Measurements from ENCODE around the gene HES5. TPM values are rescaled to one million over a fixed set of nuclear protein-coding genes. Genes with fewer than 3 reads are reported as not detected.

Gene HES5
- total RNA-seq, 1 donor from 2014 or later, result 4.5 TPM

- Mint-ChIP-seq H3K27ac (no peak overlapping the region), H3K36me3 (no peaks in the 10 kb centered on the region), H3K4me1 (ENCODE audit: unreplicated experiment) (no peaks in the 10 kb centered on the region), H3K27me3 (no peaks in the 10 kb centered on the region), H3K4me3 (no peak overlapping the region), H3K9me3 (no peaks in the 10 kb centered on the region)
- TF ChIP-seq, protein P1, sequence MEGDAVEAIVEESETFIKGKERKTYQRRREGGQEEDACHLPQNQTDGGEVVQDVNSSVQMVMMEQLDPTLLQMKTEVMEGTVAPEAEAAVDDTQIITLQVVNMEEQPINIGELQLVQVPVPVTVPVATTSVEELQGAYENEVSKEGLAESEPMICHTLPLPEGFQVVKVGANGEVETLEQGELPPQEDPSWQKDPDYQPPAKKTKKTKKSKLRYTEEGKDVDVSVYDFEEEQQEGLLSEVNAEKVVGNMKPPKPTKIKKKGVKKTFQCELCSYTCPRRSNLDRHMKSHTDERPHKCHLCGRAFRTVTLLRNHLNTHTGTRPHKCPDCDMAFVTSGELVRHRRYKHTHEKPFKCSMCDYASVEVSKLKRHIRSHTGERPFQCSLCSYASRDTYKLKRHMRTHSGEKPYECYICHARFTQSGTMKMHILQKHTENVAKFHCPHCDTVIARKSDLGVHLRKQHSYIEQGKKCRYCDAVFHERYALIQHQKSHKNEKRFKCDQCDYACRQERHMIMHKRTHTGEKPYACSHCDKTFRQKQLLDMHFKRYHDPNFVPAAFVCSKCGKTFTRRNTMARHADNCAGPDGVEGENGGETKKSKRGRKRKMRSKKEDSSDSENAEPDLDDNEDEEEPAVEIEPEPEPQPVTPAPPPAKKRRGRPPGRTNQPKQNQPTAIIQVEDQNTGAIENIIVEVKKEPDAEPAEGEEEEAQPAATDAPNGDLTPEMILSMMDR (conservative IDR thresholded peaks at IDR 0.05), result no peak
- DNase-seq (ENCODE audit: extremely low spot score, unreplicated experiment), result no peak
Observed at GRCh38 chr1:2508180-2508579, 21.9 kb downstream of the HES5 start.

DNA sequence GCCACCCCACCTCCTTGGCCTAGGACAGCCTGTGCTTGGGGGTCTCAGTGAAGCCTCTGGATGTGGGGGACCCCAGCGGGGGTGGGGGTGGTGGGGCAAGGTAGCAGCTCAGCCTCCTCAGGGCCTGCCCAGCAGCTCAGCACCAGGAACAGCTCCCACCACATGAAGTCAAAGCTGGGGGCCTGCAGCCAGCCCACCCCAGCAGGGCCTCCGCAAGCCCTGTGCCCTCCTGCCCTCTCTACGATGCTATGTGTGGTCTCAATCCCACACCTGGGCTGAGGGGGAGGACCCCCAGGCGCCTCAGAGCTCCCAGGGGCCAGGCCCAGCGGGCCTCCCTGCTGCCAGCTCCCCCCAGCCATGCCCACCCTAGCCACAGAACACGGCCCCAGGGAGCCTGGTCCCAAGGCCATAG, 22.3 kb downstream of the HES5 start:
- TF ChIP-seq, protein P1 (conservative IDR thresholded peaks at IDR 0.05), result no peak
- Mint-ChIP-seq H3K36me3 (no peaks in the 10 kb centered on the region), H3K27ac (no peak overlapping the region), H3K4me1 (ENCODE audit: unreplicated experiment) (no peaks in the 10 kb centered on the region), H3K9me3 (no peaks in the 10 kb centered on the region), H3K4me3 (no peak overlapping the region), H3K27me3 (no peaks in the 10 kb centered on the region)
- DNase-seq (ENCODE audit: extremely low spot score, unreplicated experiment), result no peak

DNA sequence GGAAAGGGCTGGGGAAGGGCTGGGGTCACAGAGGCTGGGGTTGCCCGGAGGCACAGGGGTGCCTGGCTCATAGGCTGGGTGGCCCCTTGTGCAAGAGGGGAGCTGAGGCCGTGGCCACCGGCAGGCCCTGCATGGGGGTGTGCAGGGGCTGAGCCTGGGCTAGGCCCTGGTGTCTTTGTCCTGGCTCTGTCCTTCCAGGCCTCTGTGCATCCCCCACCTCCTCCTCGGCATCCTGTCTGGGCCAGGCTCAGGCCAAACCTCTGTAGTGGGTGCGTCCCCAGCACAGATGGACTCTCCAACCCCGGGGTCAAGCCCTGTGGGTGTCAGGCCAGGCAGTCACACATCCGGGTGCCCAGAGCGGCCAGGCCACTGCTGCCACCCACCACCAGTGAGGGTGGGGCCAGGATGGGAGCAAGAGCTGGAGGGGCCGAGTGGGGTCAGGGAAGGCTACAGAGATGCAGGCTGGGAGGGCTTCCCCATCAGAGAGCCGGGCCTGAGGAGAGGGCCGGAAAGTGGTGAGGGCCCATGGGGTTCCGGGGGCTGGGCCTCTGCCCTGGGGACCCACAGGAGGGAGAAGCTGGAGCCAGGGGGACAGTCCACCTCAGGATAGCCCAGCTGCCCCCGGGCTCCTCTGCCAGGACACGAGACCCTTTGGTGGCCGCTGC, 23.0 kb downstream of the HES5 start:
- no peaks in the 10 kb centered on the region for H3K27me3 Mint-ChIP-seq
- no peak for DNase-seq (ENCODE audit: extremely low spot score, unreplicated experiment)
- no peak overlapping the region for H3K27ac Mint-ChIP-seq
- no peak overlapping the region for H3K4me3 Mint-ChIP-seq
- no peaks in the 10 kb centered on the region for H3K36me3 Mint-ChIP-seq
- no peaks in the 10 kb centered on the region for H3K9me3 Mint-ChIP-seq
- TF ChIP-seq, protein P1 (conservative IDR thresholded peaks at IDR 0.05), result no peak
- no peaks in the 10 kb centered on the region for H3K4me1 Mint-ChIP-seq (ENCODE audit: unreplicated experiment)

DNA sequence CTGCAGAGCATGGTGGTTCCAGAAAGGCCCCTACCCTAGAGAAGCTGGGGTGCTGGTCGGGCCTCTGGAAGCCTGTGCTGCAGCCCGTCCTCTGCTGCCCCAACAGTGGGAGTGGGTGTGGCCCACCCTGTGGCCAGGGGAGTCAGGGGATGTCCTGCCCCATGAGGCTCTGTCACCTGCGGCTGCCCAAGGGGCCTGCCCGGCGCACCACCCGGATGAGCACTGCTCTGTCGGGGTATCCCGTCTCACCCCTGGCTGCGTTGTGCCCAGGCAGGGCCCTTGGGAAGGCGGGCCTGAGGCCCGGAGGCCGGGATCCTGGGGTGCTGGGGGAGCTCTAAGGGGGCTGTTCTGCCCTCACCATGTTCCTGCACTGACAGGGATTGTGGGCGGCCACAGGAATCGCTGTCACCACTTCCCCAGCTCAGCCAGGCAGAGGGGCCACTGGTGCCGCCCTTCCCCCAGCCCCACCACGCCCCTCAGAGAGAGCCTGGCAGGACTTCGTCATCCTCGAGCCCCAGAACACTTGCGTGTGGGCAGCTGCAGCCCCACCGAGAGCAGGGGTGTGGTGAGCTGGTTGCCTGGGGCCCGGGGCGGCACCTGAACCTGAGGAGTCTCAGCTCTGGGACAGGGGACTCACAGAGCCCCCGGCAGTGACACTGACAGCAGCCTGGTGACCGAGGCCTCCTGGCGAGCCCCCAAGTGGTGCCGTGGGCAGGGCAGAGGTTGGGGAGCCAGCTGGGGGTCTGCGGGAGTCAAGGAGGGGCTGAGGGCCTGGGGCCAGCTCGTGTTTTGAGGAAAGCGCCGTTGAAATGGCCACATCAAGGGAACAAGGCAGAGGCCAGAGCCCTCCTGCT, 23.8 kb downstream of the HES5 start:
- no peaks in the 10 kb centered on the region for H3K27me3 Mint-ChIP-seq
- no peak for DNase-seq (ENCODE audit: extremely low spot score, unreplicated experiment)
- TF ChIP-seq, protein P1 (conservative IDR thresholded peaks at IDR 0.05), result no peak
- no peaks in the 10 kb centered on the region for H3K4me1 Mint-ChIP-seq (ENCODE audit: unreplicated experiment)
- H3K9me3 Mint-ChIP-seq, result no peaks in the 10 kb centered on the region
- H3K27ac Mint-ChIP-seq, result no peak overlapping the region
- H3K36me3 Mint-ChIP-seq, result no peaks in the 10 kb centered on the region
- H3K4me3 Mint-ChIP-seq, result no peak overlapping the region

- Mint-ChIP-seq H3K27me3 (no peaks in the 10 kb centered on the region), H3K36me3 (no peaks in the 10 kb centered on the region), H3K4me1 (ENCODE audit: unreplicated experiment) (no peaks in the 10 kb centered on the region), H3K27ac (no peak overlapping the region), H3K4me3 (no peak overlapping the region), H3K9me3 (no peaks in the 10 kb centered on the region)
- TF ChIP-seq, protein P1 (conservative IDR thresholded peaks at IDR 0.05), result no peak
- DNase-seq (ENCODE audit: extremely low spot score, unreplicated experiment), result no peak
Observed at GRCh38 chr1:2505461-2505994, 24.5 kb downstream of the HES5 start.
